ENCODE data around the gene RAP1GAP2. TPM values are rescaled to one million over a fixed set of nuclear protein-coding genes. Genes with fewer than 3 reads are reported as not detected.

Gene RAP1GAP2
- total RNA-seq, 3 donors from 2014 or later (not counting 1 experiment from before 2014, with no cell fraction given), result 274 to 418 (median 390) TPM

DNA sequence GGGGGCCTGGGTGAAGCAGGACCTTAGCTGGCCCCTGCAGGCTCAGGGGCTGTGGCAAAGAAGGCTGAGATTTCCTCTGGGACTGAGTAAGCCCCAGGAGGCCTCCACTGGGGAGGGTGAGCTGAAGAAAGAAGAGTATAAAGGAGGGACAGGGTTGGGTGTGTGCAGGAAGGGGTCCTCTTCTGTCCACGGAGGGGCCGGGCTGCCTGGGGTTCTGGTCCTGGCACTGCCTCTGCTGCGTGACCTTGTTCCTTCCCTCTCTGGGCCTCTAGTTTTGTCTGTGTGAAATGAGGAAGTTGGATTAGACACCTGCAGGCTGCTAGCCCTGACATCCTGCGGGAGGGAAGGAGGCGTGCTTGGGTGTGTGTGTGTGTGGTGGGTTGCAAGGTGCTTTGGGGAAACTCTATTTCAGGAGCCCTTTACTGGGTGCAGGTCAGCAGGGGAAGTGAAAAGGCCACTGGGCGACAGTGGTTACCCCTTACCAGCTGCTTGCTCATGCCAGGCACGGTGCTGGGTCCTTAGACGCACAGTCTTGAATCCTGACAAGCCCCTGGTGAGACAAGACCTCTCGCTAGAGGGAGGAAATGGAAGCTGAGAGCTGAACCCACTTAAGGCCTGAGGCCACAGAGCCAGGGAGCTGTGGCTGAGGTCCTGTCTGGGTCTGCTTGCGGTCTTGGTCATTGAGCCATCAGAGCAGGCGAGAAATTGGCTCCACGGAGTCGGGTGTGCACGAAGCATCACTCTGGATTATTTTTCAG is 206.5 kb downstream of the RAP1GAP2 start:
- Mint-ChIP-seq H3K4me3 (peak overlapping the region; percentile 52), H3K36me3 (peaks cover 8% of the 10 kb centered on the region), H3K27me3 (ENCODE audit: low read depth in 2 of 2) (no peaks in the 10 kb centered on the region), H3K4me1 (peaks cover 26 to 53% of the 10 kb centered on the region in 2 donors), H3K9me3 (no peaks in the 10 kb centered on the region), H3K27ac (peak overlapping the region; percentile 78 to 86)
- Histone ChIP-seq H3K4me1 (ENCODE audit: control insufficient read depth, insufficient read depth, low read length) (peaks cover 40% of the 10 kb centered on the region), H3K27ac (ENCODE audit: low read length) (peak overlapping the region; percentile 77), H3K27me3 (ENCODE audit: control insufficient read depth, insufficient read depth, low read length) (no peaks in the 10 kb centered on the region), H3K4me3 (ENCODE audit: low read length) (no peak overlapping the region), H3K9me3 (ENCODE audit: control insufficient read depth, insufficient read depth, low read length) (no peaks in the 10 kb centered on the region), H3K36me3 (ENCODE audit: control insufficient read depth, insufficient read depth, low read length) (peaks cover 45% of the 10 kb centered on the region)
- intact Hi-C loops (cut with micrococcal nuclease), result no loop called here
- peak; percentile 22 to 57 (median 35) for ATAC-seq
- peak in 1 of 2 donors; percentile 30 for DNase-seq
- TF ChIP-seq CTCF (IDR thresholded peaks at IDR 0.05), result no peak
- WGBS (ENCODE audit: insufficient coverage), result 23% methylated on average over 14 of the region's 14 CpGs

DNA sequence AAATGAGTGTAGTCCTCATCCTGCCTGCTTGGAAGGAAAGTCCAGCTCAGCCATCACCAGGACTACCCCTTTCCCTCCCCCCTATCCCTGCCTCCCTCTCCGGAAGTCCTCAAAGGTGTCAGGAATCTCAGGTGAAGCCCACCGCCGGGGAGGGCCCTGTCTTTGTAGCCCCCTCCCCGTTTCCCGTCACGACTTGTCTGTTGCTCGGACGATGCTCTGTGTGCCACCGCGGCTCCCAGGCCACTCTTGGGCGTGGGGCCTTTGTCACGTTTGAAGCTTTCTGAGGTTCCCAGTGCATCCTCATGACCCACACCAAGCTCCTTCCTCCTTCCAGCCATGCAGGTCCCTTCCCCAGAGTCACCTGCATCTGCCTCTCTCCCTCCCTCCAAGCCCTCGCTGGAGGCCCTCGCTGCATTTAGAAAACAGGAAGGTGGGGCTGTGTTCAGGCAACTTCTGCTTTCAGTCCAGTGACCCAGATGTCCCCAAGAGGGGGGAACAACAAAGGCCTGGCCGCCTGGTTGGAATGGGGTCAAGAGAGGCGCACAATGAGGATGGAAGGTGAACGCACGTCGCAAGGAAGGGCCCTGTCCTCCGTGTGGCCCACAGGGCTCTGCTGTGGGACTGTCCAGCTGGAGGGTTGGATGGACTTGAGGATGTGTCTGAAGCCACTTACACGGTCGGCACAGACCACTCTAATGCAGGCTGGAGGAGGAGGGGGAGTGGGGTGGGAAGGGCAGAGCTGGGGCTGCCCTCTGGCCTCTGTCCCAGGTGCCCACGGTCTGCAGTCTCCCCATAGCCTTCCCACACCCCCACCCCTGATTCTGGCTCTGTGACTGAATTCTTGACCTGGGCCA is 207.3 kb downstream of the RAP1GAP2 start:
- ATAC-seq, result peak; percentile 6 to 54 (median 17)
- Histone ChIP-seq H3K4me3 (ENCODE audit: low read length) (peak overlapping the region; percentile 16), H3K36me3 (ENCODE audit: control insufficient read depth, insufficient read depth, low read length) (peaks cover 47% of the 10 kb centered on the region), H3K9me3 (ENCODE audit: control insufficient read depth, insufficient read depth, low read length) (no peaks in the 10 kb centered on the region), H3K4me1 (ENCODE audit: control insufficient read depth, insufficient read depth, low read length) (peaks cover 40% of the 10 kb centered on the region), H3K27me3 (ENCODE audit: control insufficient read depth, insufficient read depth, low read length) (no peaks in the 10 kb centered on the region), H3K27ac (ENCODE audit: low read length) (peak overlapping the region; percentile 77)
- Mint-ChIP-seq H3K4me1 (peaks cover 26 to 56% of the 10 kb centered on the region in 2 donors), H3K4me3 (peak overlapping the region; percentile 4), H3K36me3 (no peaks in the 10 kb centered on the region), H3K9me3 (no peaks in the 10 kb centered on the region), H3K27me3 (ENCODE audit: low read depth in 2 of 2) (no peaks in the 10 kb centered on the region), H3K27ac (peak overlapping the region; percentile 78 to 86)
- 48% methylated on average over 22 of the region's 23 CpGs for WGBS (ENCODE audit: insufficient coverage)
- intact Hi-C loops (cut with micrococcal nuclease), result no loop called here
- TF ChIP-seq CTCF (IDR thresholded peaks at IDR 0.05), result no peak
- DNase-seq, result peak in 1 of 2 donors; percentile 11

DNA sequence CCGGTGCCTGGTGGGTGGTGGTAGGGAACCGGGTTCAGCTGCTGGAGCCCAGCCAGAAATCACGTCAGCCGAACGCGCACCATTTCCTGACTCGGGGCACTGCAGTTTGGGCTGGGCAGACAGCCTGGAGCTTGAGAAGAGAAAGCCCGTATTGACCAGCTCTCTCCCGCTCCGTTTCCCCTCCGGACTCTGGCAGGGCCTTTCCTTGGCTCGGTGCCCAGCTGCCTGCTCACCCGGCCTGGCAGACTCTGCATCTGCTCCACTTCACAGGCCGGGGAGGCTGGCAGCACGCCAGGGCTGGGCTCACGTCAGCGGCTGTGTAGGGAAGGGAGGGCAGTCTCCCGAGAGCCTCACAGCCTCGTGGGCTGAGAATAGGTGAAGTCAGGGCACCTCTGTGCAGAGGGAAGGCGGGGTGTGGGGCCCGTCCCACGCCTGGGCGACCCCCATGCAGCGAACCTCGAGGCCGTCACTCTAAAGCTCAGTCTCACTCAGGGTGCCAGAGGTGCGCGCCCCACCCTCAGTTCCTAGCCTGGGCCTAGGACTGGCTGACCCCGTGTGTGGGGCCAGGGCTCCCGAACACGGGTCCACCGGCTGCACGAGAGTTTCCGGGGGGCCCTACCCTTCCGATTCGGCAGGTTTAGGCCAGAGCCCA is 208.0 kb downstream of the RAP1GAP2 start:
- WGBS (ENCODE audit: insufficient coverage), result 26% methylated on average over 36 of the region's 36 CpGs
- H3K27me3 Mint-ChIP-seq (ENCODE audit: low read depth in 2 of 2), result no peaks in the 10 kb centered on the region
- peaks cover 26 to 53% of the 10 kb centered on the region in 2 donors for H3K4me1 Mint-ChIP-seq
- intact Hi-C loops (cut with micrococcal nuclease), result no loop called here
- peak overlapping the region; percentile 78 to 86 for H3K27ac Mint-ChIP-seq
- H3K4me3 ChIP-seq (ENCODE audit: low read length), result peak overlapping the region; percentile 16
- no peaks in the 10 kb centered on the region for H3K27me3 ChIP-seq (ENCODE audit: control insufficient read depth, insufficient read depth, low read length)
- no peaks in the 10 kb centered on the region for H3K9me3 Mint-ChIP-seq
- peak overlapping the region; percentile 77 for H3K27ac ChIP-seq (ENCODE audit: low read length)
- H3K9me3 ChIP-seq (ENCODE audit: control insufficient read depth, insufficient read depth, low read length), result no peaks in the 10 kb centered on the region
- no peak for TF ChIP-seq CTCF (IDR thresholded peaks at IDR 0.05)
- H3K36me3 ChIP-seq (ENCODE audit: control insufficient read depth, insufficient read depth, low read length), result peaks cover 47% of the 10 kb centered on the region
- H3K4me3 Mint-ChIP-seq, result no peak overlapping the region
- H3K36me3 Mint-ChIP-seq, result no peaks in the 10 kb centered on the region
- H3K4me1 ChIP-seq (ENCODE audit: control insufficient read depth, insufficient read depth, low read length), result peaks cover 40% of the 10 kb centered on the region
- DNase-seq (peak; percentile 41 to 73), ATAC-seq (peak; percentile 48 to 55 (median 48))

Measured in natural killer cell (primary cell).